Measurements from ENCODE around the gene PPM1A. TPM values are rescaled to one million over a fixed set of nuclear protein-coding genes. Genes with fewer than 3 reads are reported as not detected.
A peak's percentile ranks its signal among the peaks of the same experiment; 100 is the strongest.

Gene PPM1A
- total RNA-seq, 1 donor from 2014 or later: 22.8 TPM

DNA sequence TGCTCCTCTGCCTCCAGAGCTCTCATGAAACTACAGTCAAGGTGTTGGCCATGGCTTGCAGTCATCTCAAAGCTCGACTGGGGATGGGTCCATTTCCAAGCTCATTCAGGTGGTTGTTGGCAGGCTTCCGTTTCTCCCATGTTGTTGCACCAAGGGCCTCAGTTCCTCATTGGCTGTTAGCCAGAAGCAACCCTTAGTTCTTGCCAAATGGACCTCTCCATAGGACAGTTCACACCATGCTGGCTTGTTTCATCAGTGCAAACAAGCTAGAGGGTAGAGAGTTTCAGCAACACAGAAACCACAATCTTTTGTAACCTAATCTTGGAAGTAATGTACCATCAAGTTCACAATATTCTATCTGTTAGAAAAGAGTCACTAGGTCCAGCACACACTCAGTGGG lies 22.7 kb upstream of the PPM1A start:
- DNase-seq (ENCODE audit: extremely low read depth, low read depth, low spot score): no peak

DNA sequence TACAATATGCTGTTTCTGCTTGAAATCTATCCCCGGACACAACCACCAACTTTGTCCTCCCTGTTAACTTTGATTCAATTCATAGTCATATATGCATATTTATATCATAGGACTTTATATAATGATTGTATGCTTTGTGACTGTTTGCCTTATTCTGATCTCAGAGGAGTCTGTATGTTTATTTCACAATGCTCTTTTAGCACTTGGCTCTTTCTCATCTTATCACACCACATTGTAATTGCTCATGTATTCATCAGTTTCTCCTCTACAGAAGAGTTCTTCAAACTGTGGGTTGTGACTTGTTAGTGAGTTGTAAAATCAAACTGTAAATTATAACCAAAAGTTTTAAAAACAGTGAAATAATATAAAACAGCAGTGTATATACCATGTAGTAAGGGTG lies 21.7 kb upstream of the PPM1A start:
- DNase-seq (ENCODE audit: extremely low read depth, low read depth, low spot score): no peak

DNA sequence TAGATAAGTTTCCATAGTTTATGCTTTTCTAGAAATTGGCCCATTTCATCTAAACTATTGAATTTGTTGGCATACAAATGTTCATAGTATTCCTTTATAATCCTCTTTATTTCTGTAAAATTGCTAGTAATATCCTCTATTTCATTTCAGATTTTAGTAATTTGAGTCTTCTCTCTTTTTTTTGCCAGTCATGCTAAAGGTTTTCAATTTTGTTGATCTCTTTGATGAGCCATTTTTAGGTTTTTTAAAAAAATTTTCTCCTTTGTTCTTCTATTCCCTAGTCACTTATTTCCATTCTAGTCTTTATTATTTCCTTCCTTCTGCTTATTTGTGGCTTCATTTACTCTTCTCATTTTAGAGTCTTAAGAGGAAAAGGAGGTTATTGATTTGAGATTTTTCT lies 19.4 kb upstream of the PPM1A start:
- DNase-seq (ENCODE audit: extremely low read depth, low read depth, low spot score): no peak

DNA sequence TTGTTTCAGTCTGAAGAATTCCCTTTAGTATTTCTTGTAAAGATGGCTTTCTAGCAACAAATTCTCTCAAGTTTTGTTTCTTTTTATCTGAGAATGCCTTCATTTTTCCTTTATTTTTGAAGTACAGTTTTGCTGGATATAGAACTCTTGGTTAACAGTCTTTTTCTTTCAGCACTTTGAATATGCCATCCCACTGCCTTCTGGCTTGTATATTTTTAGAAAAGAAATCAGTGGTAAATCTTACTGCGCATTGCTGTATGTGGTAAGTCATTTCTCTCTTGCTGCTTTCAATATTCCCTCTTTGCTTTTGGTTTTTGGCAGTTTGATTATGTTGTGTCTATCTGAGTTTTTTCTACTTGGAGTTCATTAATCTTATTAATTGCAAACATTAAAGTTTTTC lies 16.8 kb upstream of the PPM1A start:
- DNase-seq (ENCODE audit: extremely low read depth, low read depth, low spot score): no peak

DNA sequence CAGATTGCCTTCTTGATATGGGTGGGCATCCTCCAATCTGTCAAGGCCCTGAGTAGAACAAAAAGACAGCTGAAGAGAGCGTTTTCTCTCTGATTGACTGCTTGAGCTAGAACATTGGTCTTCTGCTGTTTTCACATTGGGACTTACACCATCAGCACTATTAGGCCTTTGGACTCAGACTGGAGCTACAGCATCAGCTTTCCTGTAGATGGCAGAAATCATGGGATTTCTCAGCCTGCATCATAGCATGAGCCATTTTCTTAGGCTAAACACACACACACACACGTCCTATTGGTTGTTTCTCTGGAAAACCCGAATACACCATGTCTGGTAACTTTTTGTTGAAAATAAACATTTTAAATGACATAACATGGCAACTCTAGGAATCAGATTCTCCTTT lies 15.8 kb upstream of the PPM1A start:
- no peak for DNase-seq (ENCODE audit: extremely low read depth, low read depth, low spot score)

DNA sequence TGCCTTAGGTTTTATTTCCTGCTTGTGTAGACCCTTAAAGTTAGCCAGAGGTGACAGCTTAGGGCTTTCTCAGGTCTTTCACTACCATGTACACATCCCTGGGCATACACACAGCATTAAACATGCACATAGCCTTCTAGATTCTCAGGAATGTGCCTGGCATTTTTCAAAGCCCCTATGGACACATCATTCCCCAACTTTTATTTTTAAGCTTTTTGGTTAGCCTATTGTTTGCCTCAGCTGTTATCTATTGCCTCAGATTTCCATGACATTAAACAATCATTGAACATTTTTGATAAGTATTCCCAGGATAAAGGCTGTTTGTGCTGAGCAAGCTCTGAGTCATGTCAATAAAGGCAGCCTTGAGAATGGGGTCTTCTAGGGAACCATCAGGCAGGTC lies 15.1 kb upstream of the PPM1A start:
- DNase-seq (ENCODE audit: extremely low read depth, low read depth, low spot score): no peak

DNA sequence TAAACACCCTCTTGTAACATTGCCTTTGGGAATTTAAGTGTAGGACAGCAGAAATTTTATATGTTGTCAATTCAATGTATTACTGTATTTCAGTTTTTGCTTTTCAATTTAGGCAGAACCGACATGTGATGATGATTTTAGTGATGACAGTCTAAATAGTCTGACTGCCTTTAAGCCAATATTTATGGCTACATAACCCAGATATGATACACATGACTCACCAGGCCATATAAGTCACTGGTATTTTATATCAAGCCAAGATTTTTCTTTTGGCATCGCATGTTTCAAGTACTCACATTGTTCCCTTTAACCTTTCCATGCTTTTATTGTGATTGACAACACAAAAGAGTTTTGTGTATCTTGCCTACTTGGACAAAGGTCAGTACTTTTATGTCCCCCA lies 13.6 kb upstream of the PPM1A start:
- no peak for DNase-seq (ENCODE audit: extremely low read depth, low read depth, low spot score)

DNA sequence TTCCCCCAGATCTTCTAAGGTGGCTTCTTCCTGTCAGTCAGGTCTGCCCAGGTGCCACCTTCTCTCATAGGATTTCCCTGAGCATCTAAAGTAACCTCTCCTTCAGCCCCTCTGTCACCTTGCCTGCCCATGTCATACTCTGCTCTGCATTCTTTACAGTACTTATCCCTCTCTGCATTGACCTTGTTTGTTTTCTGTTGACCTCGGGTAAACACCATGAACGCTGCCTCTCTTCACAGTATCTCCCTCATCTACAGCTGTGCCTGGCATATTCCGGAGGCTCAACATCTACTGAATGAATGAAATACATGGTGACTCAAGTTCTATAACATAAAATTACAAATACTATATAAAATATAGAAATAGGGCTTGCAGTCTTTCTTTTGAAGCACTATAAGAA lies 10.1 kb upstream of the PPM1A start:
- no peak for DNase-seq (ENCODE audit: extremely low read depth, low read depth, low spot score)

DNA sequence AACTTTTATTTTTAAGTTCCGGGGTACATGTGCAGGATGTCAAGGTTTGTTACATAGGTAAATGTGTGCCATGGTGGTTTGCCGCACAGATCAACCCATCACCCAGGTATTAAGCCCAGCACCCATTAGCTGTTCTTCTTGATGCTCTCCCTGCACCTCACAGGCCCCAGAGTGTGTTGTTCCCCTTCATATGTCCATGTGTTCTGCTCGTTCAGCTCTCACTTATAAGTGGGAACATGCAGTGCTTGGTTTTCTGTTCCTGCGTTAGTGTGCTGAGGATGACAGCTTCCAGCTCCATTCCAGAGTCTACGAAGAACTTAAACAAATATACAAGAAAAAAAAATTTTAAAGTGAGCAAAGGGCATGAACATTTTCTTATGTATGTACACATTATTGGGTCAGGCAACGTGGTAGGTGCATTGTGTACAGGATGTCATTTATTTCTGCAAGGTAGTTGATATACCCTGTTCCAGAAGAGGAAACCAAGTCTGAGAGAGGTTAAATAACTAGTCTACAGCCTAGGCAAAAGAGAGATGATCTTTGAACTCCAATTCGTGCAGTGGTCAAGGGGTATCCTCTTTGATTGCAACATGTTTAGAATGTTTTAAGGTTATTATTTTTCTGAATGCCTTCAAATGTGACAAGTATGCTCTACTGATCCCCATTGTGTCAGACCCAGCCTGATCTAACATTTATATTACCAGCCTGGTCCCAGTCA lies 8.7 kb upstream of the PPM1A start:
- no peak for DNase-seq (ENCODE audit: extremely low read depth, low read depth, low spot score)

DNA sequence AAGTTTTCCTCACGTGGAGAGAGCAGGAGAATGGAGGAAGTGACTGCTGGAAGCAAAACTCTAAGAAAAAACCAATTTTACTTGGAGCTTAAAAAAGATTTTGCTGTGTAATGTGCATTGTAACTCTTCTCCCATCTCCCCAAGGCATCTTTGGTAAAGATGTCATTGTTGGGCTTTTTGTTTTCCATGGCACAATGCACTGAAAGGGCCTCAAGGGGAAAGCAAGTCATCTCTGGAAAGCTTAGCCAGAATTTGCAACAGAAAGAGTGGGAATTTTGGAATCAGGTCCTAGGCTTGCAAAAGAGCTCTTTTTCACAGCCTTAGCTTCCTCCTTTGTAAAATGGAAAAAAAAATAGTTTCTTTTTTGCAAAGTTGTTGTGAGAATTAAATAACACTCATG lies 7.9 kb upstream of the PPM1A start:
- no peak for DNase-seq (ENCODE audit: extremely low read depth, low read depth, low spot score)

DNA sequence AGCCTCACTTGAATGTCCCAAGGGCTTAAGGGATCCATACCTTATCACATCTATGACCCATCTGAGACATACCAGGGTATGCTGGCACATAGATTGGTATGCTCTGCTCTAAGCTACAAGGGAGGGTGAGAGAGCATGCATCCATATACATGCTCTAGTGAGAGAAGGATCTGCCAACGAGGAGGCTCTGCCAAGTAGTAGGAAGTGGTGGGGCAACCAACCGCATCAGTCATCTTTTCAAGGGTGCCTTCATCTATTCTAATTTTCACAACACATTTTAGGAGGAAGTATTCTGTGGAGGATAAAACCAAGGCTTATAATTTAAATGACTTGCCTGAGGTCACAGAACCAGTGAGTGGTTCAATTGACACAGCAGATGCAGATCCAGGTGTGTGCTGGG lies 6.6 kb upstream of the PPM1A start:
- no peak for DNase-seq (ENCODE audit: extremely low read depth, low read depth, low spot score)

DNA sequence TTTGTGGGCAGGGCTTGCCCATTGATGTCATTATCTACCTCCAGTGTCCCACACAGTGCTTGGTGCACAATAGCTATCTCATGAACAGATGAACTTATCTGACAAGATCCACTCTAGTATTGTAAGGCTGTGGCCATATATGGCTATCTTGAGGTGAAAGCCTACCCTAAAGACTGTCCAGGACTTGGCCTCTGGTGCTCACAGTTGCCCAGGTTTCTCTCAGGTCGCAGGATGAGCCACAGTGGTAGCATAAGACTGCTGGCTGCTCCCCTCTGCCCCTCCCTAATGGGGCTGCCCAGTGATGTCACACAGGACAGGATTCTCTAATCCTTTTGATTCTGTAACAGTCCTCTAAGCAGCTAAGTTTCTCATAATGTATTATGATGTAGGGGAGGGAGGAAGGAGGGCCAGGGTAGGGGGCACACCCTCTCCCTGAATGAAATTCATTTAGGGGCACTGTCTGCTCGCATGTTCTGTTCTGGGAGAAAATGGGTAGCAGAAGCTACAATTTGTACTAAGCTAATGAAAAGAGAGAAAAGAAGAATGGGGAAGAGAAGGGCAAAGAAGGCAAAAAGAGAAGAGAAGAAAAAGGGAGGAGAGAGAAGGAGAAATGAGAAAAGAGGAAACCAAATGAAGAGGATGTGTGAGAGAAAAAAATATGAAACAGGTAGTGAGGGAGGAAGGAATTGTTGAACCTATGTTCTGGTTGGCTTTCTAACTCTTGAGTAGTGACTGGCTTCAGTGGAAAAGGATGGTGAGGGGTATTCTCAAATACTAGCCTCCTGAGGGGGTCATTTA lies 3.4 kb upstream of the PPM1A start:
- no peak for DNase-seq (ENCODE audit: extremely low read depth, low read depth, low spot score)

DNA sequence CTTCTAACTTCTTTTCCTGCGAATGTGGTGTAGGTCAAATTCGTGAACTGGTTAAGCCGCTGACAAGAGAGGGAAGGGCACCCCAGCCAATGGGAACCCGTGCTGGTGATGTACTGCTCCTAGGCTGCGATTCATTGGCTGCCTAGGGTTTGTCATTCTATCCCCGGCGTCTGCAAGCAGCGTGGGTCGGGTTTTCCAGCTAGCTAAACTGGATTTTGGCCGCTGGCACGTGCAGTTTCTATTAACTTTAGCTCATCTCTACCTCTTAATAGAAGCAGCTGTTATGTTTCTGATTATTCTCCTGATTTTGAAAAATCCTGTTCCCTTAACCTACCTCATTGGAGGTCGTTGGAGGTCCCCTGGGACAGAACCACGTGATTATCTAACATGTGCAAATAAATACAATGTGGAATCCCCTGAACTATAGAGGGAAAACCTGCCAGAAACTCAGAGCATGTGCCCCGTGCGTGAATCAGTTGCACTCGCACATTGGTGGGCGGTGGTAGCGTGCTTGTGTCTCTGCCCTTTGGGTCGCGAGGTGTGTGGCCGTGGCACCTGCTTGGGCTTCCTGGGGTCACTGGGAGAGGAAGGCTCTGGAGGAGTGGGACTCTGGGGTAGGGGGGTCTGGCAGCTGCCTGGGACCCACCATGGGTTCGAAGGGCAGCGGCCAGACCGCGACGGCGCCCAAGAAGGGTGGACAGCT lies 876 bp upstream of the PPM1A start:
- DNase-seq (ENCODE audit: extremely low read depth, low read depth, low spot score): peak; percentile 78

DNA sequence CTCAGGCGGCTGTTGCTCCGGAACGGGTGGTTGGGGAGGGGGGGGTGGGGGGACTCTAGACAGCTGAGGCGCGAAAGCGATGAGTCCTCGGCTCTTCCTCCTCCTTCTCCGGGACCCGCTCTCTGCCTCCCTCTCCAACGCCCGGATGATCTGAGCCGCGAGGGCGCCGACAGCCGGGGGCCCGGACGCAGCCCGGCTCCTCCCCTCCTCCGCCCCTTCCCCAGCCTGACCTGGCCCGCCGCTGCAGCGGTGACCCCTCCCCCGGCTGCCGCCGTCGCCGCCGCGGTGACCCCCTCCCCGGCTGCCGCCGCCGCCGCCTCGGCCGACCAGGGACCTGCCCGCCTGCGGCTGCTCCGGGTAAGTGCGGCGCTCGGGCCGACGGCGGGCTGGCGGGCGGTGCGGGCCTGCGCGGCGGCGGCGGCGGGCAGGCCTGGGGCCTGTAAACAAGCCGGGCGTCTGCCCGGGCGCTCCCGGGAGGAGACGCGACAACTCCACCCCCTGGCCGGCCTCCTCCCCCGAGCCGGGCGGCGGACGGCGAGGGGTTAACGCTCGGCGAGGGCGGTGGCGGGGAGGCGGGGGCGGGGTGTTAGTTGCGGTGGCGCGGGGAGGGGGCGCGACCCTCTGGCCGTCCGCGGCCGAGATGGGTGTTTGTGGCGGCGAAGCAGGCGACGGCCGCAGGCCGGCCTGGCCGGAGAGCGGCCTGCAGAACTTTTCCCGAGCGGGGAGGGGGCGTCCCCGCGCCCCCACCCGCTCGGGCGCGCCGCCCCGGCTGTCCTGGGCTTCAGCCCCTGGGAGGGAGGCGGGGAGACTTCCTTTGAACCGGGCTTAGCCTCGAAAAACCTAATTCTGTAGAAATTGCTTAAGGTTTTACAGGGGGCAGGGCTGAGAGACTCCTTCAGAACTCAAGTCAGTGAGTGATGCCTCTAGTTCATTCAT lies 568 bp downstream of the PPM1A start:
- no peak for DNase-seq (ENCODE audit: extremely low read depth, low read depth, low spot score)

DNA sequence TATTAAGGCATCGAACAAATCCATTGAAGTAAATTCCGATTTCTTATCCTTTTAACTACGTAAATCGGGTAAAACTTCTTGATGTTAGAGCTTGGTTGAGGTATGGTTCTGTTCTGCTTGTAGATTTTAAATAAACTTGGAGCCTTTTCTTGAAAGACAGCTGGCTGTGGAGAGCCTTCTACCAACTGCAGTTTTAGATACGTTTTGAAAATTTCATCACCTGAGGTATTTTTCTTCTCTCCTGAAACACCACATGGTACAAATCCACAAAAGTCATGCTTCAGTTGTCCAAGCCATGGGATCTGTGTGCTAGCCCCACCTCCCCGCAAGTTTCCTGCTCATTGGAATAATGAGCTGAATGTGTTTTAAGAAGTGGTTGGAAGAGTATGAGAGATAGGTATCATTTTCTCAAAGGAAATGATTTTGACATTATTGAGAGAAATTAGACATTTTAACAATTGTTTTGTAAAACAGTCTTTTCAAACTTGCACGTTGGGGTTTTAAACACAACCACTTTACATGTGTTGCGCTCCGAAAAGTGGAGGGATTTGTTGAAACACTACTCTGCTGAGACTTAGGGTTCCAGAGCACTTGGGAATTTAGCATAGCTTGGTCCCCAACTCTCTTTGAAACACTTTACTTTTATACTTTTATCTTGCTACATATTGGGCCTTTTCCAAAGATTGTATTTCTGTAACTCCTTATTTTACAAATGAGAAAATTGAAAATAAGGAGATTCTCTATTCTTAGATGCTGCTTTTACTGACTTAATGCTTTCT lies 1.4 kb downstream of the PPM1A start:
- DNase-seq (ENCODE audit: extremely low read depth, low read depth, low spot score): no peak

DNA sequence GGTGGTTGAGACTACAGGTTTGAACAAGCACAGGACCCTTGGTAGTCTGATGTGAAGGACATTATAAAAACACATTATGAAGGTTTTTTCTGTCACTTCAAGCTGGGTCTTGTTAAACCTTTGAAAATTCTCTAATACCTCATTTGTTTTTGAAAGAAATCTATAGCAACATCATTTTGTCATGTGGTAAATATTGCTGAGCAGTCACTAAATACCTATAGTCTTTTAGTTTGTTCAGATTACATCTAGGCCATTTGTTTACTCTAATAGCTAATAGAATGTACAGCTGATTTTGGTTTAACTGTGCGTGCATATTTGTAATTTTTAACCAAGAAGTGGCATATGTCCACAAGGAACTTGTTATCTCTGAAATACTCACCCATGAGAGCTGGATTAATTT lies 2.9 kb downstream of the PPM1A start:
- no peak for DNase-seq (ENCODE audit: extremely low read depth, low read depth, low spot score)

DNA sequence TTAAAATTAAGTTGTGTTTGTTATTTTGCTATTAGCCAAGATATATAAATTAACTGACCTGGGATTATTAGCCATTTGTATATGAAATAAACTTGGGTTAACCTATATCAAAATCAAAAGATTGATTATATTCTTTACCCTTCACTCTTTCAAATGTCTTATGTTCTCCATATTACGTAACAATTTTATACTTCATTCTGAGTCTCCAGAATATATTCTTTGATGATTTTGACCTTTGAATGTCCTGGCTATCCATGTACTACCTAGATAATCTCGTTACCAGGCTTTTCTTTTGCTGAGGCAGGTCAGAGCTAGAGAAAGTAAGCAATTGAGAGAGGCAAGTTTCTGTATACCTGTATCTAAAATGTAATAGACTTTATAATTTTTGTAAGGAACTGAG lies 3.6 kb downstream of the PPM1A start:
- DNase-seq (ENCODE audit: extremely low read depth, low read depth, low spot score): no peak

DNA sequence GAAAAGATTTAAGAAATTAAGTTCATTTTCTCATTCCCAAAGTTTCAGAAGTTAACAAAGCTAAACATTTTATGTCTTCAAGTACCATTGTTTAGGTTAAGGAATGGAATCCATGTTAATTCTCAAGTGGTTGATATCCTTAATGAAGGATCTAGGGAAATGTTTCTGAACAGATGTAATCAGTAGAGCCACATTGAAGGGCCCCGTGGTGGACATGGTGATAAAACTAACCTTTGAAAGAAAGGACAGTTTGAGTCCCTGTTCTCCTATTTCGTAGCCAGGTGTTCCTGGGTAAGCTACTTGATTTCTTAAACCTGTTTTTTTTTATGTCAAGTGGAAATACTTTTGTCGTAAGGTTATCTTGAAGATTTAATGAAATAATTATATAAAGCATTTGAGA lies 4.6 kb downstream of the PPM1A start:
- DNase-seq (ENCODE audit: extremely low read depth, low read depth, low spot score): no peak

DNA sequence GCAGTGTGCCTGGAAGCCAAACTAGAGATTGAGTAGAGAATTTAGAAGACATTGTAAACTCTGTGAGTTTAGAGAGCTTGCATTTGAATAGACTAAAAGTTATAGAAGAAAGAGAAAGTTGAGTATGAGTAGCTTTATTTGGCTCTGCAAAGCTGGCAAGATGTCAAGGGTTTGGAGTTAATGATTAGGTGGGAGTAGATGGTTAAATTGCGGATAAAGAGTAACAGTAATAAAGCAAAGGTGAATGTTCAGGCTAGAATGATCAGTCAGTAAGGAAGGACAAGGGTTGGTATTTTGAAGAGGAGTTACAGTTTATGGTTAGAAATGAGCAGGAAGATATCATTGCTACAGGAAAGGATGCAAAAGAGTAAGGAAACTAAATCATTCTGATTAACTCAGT lies 5.2 kb downstream of the PPM1A start:
- DNase-seq (ENCODE audit: extremely low read depth, low read depth, low spot score): no peak

DNA sequence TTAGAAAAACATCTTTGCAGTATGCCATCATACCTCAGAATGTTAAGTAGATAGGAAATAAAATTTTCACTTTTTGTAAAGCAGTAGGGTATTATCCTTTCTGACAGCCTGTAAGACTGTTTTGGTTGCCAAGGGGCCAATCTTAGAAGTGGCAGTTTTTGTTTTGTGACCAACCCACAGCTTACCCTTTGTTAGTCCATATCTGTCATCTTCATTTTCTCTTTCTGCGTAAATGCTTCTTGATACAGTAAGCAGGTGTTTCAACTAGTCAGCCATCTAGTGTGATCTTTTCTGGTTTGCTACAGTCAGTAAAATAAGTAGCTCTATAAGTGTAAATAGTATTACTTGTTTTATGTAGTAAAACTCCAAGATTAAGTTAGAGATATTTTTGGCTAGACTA lies 8.8 kb downstream of the PPM1A start:
- DNase-seq (ENCODE audit: extremely low read depth, low read depth, low spot score): no peak

Data from glomerular endothelial cell (primary cell).